Heart left ventricle (tissue), 16 donors: ENCODE results near the gene ASIC4. TPM values are rescaled to one million over a fixed set of nuclear protein-coding genes. Genes with fewer than 3 reads are reported as not detected.

Experiments used
- ATAC-seq, 4 donors: fragments of 200-7000 bp; cut with Tn5 transposase; one replicate each; pipeline ENCODE4 v1.9.1; 2020 to 2022; ENCODE audit warnings: moderate library complexity in 4 of 4, mild to moderate bottlenecking in 3 of 4, moderate number of reproducible peaks in 1 of 4
- DNase-seq, 5 donors: peaks; one replicate each; pipeline ENCODE4 v3.0.0-alpha.2; 2020
- H3K27ac ChIP-seq, 12 donors: fragments of 200-600 bp; sonication (generic) in 4 of 12; one replicate each; pipeline versions ENCODE4 v1.5.0 to v1.8.0; 2016 to 2022; ENCODE audit warnings: mild to moderate bottlenecking in 2 of 12
- H3K27me3 ChIP-seq, 9 donors: fragments of 200-600 bp; sonication (generic) in 2 of 9; one replicate each; pipeline versions ENCODE4 v1.5.1 to v1.8.0; 2016 to 2022; ENCODE audit warnings: mild to moderate bottlenecking in 3 of 9
- H3K36me3 ChIP-seq, 9 donors: fragments of 200-600 bp; sonication (generic) in 2 of 9; one replicate each; pipeline versions ENCODE4 v1.5.0 to v1.8.0; 2018 to 2022; ENCODE audit warnings: mild to moderate bottlenecking in 2 of 9
- H3K4me1 ChIP-seq, 12 donors: fragments of 200-600 bp; sonication (generic) in 4 of 12; one replicate each; pipeline versions ENCODE4 v1.5.0 to v1.8.0; 2016 to 2022; ENCODE audit warnings: mild to moderate bottlenecking in 3 of 12
- H3K4me3 ChIP-seq, 12 donors: fragments of 200-600 bp; sonication (generic) in 4 of 12; one replicate each; pipeline versions ENCODE4 v1.5.0 to v1.8.0; 2017 to 2022; ENCODE audit warnings: mild to moderate bottlenecking in 9 of 12, moderate library complexity in 4 of 12
- H3K9me3 ChIP-seq, 12 donors: fragments of 200-600 bp; sonication (generic) in 4 of 12; one replicate each; pipeline versions ENCODE4 v1.5.0 to v1.8.0; 2016 to 2022; ENCODE audit warnings: mild to moderate bottlenecking in 1 of 12
- POLR2A ChIP-seq, 2 donors: fragments of 450-650 bp; IDR thresholded peaks; one replicate each; pipeline ENCODE4 v1.6.1; 2017; ENCODE audit warnings: antibody characterized with exemption in 2 of 2, mild to moderate bottlenecking in 2 of 2, moderate library complexity in 2 of 2
- WGBS, 4 donors: extraction: QIAGEN DNeasy Blood & Tissue Kit in 2 of 4; methylation state at CpG; one replicate each; pipeline versions ENCODE4 v1.1.5 to v1.1.7; 2013 to 2018; 5-methylcytosine and 5-hydroxymethylcytosine counted together
- intact Hi-C, 10 donors: fragments of 100-400 bp; cut with DNase I; formaldehyde crosslinking; loops; one replicate each; pipeline versions ENCODE4 v1.11.1 to v1.14.2; 2022
- polyA plus RNA-seq, 2 donors: library from polyadenylated mRNA; stranded (reverse); fragments of 200-250 nt; gene quantifications; one replicate each; pipeline ENCODE4 v1.2.3, GENCODE V29; 2013
- total RNA-seq, 9 donors: library from RNA; depleted of rRNA in 2 of 9; stranded (reverse); fragments of >200 nt in 2 of 9; fragmentation: NEBNext Ultra II Directional in 3 of 9; extraction: Animal tissue kit (Norgen Biotek cat#: 25700) in 3 of 9; gene quantifications; one replicate each; pipeline versions ENCODE4 v1.1.0 to v1.2.4, GENCODE V29; 2016 to 2023
- TF ChIP-seq, protein P1 (sequence below), 12 donors: fragments of 200-600 bp; sonication (generic) in 4 of 12; IDR thresholded peaks; one replicate each; pipeline versions ENCODE4 v1.5.0 to v1.8.0; 2018 to 2022; ENCODE audit warnings: antibody characterized with exemption in 12 of 12, mild to moderate bottlenecking in 5 of 12
- donor health status: ischemic (EF 13 %, LVEDD 7.1; RV severe dilation, severe dysfunction).
- donor health status: healthy with polysubstance abuse.
- donor health status: DM: no; HTN: yes; CAD: no.
- donor health status: DM: no; HTN: no; CAD: no.
- donor health status: ischemic (EF 25% LVEDD 6.9; RV normal size, moderate dysfunction).
- donor health status: ischemic (EF 25% LVEDD 5.7; RV mildly dilated, moderate dysfunction).
- donor health status: healthy.
- donor health status: DM: yes; HTN: yes; CAD: no.
- donor health status: ischemic (EF 35%, LVEDD 5.7; RV mildly dilated, moderate dysfunction).
- donor health status: nonischemic (EF 11% LVEDD 7.7; RV severe dilation, severe dysfunction).
- donor health status: DM: yes; HTN: yes; CAD: no.
- donor health status: PGD.
- donor health status: ischemic (EF 29% LVEDD 5.4; RV normal size, mild dysfunction).
- donor health status: nonischemic (EF 23%, LVEDD 6.1; RV moderate dilation, normal function).

Gene ASIC4
- total and polyA plus RNA-seq, 11 donors, result 0.03 to 0.10 (median 0.08) TPM; not detected in 8

DNA sequence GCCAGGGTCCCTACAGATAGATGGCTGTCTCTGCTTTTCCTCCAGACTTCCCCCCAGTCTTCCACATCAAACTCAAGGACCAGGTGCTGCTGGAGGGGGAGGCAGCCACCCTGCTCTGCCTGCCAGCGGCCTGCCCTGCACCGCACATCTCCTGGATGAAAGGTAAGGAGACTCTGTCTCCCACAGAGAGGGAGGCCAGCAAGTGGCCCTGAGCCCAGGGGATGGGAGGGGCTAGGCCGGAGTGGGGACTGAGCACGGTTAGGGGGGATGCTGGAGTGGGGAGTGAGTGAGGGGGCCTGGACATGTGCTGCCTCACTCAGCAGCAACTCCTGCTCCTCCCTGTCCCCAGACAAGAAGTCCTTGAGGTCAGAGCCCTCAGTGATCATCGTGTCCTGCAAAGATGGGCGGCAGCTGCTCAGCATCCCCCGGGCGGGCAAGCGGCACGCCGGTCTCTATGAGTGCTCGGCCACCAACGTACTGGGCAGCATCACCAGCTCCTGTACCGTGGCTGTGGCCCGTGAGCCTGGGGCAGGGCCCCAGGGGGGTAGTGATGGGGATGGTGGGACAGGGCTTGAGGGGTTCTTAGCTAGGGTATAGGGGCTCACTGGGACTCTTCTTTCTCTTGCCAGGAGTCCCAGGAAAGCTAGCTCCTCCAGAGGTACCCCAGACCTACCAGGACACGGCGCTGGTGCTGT lies 26.0 kb upstream of the ASIC4 start:
- 84 to 88% (median 85%) methylated on average over 10 to 17 of the region's 17 CpGs for WGBS, 4 donors
- H3K36me3 ChIP-seq, result peaks cover 0 to 28% (median 3%) of the 10 kb centered on the region in 9 donors
- H3K9me3 ChIP-seq, result no peaks in the 10 kb centered on the region
- TF ChIP-seq, protein P1, sequence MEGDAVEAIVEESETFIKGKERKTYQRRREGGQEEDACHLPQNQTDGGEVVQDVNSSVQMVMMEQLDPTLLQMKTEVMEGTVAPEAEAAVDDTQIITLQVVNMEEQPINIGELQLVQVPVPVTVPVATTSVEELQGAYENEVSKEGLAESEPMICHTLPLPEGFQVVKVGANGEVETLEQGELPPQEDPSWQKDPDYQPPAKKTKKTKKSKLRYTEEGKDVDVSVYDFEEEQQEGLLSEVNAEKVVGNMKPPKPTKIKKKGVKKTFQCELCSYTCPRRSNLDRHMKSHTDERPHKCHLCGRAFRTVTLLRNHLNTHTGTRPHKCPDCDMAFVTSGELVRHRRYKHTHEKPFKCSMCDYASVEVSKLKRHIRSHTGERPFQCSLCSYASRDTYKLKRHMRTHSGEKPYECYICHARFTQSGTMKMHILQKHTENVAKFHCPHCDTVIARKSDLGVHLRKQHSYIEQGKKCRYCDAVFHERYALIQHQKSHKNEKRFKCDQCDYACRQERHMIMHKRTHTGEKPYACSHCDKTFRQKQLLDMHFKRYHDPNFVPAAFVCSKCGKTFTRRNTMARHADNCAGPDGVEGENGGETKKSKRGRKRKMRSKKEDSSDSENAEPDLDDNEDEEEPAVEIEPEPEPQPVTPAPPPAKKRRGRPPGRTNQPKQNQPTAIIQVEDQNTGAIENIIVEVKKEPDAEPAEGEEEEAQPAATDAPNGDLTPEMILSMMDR (IDR thresholded peaks at IDR 0.05), result no peak
- no peak for TF ChIP-seq POLR2A (IDR thresholded peaks at IDR 0.05)
- no peak overlapping the region for H3K4me3 ChIP-seq
- DNase-seq, result no peak
- peak overlapping the region in 4 of 12 donors; percentile 22 to 60 (median 54) for H3K27ac ChIP-seq
- no peak for ATAC-seq
- peaks cover 3 to 36% (median 15%) of the 10 kb centered on the region in 9 donors for H3K27me3 ChIP-seq
- intact Hi-C loops, result no loop called here
- peaks cover 0 to 56% (median 6%) of the 10 kb centered on the region in 12 donors for H3K4me1 ChIP-seq

GRCh38 chr2:219488844-219489194 lies 25.5 kb upstream of the ASIC4 start:
- no peaks in the 10 kb centered on the region for H3K9me3 ChIP-seq
- no peak overlapping the region for H3K4me3 ChIP-seq
- ATAC-seq, result no peak
- no peak for DNase-seq
- peaks cover 0 to 32% (median 15%) of the 10 kb centered on the region in 9 donors for H3K27me3 ChIP-seq
- peak overlapping the region in 5 of 12 donors; percentile 6 to 60 (median 54) for H3K27ac ChIP-seq
- intact Hi-C loops, result no loop called here
- peaks cover 0 to 53% (median 6%) of the 10 kb centered on the region in 12 donors for H3K4me1 ChIP-seq
- WGBS, 4 donors, result 58 to 80% (median 73%) methylated on average over 8 to 14 of the region's 14 CpGs
- TF ChIP-seq, protein P1 (IDR thresholded peaks at IDR 0.05), result no peak
- no peak for TF ChIP-seq POLR2A (IDR thresholded peaks at IDR 0.05)
- H3K36me3 ChIP-seq, result peaks cover 0 to 26% (median 3%) of the 10 kb centered on the region in 9 donors

DNA sequence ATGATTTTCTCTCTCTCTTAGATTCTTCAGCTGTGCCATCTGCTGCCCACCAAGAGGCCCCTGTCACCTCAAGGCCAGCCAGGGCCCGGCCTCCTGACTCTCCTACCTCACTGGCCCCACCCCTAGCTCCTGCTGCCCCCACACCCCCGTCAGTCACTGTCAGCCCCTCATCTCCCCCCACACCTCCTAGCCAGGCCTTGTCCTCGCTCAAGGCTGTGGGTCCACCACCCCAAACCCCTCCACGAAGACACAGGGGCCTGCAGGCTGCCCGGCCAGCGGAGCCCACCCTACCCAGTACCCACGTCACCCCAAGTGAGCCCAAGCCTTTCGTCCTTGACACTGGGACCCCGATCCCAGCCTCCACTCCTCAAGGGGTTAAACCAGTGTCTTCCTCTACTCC lies 25.0 kb upstream of the ASIC4 start:
- Histone ChIP-seq H3K4me1 (peaks cover 0 to 48% (median 3%) of the 10 kb centered on the region in 12 donors), H3K4me3 (no peak overlapping the region), H3K9me3 (no peaks in the 10 kb centered on the region), H3K36me3 (peaks cover 0 to 26% (median 3%) of the 10 kb centered on the region in 9 donors), H3K27me3 (peaks cover 0 to 31% (median 11%) of the 10 kb centered on the region in 9 donors), H3K27ac (peak overlapping the region in 5 of 12 donors; percentile 6 to 60 (median 54))
- no peak for ATAC-seq
- TF ChIP-seq, protein P1 (IDR thresholded peaks at IDR 0.05), result no peak
- no peak for TF ChIP-seq POLR2A (IDR thresholded peaks at IDR 0.05)
- 79 to 89% (median 84%) methylated on average over 7 to 9 of the region's 9 CpGs for WGBS, 4 donors
- no peak for DNase-seq
- intact Hi-C loops, result no loop called here

DNA sequence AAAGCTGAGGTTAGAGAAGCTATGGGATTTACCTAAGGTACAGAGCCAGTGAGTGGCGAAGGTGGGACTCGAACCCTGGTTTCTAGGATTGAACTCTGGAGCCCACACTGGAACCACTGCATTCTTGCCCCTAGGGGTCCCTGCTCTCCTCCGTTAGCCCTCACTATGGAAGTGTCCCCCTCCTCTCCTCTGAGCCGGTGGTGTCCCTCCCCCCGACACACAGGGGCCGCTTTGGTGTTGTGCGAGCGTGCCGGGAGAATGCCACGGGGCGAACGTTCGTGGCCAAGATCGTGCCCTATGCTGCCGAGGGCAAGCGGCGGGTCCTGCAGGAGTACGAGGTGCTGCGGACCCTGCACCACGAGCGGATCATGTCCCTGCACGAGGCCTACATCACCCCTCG lies 24.1 kb upstream of the ASIC4 start:
- intact Hi-C loops, result loop anchor here in 2 of 10 donors (5.0 kb wide), 1 partner anchor 37 kb away; no protein-coding TSS in a partner anchor
- ATAC-seq, result no peak
- Histone ChIP-seq H3K4me1 (peaks cover 0 to 45% (median 2%) of the 10 kb centered on the region in 12 donors), H3K36me3 (peaks cover 0 to 26% (median 3%) of the 10 kb centered on the region in 9 donors), H3K27me3 (peaks cover 0 to 27% (median 3%) of the 10 kb centered on the region in 9 donors), H3K27ac (peak overlapping the region in 3 of 12 donors; percentile 24 to 60 (median 54)), H3K9me3 (no peaks in the 10 kb centered on the region), H3K4me3 (no peak overlapping the region)
- DNase-seq, result no peak
- 83 to 86% (median 85%) methylated on average over 23 of the region's 23 CpGs for WGBS, 4 donors
- TF ChIP-seq POLR2A (IDR thresholded peaks at IDR 0.05), result no peak
- TF ChIP-seq, protein P1 (IDR thresholded peaks at IDR 0.05), result peak in 1 of 12 donors; percentile 15
